ENCODE results near the gene EFCAB14. TPM values are rescaled to one million over a fixed set of nuclear protein-coding genes. Genes with fewer than 3 reads are reported as not detected.
"Not testable (repeated sequence)": the region's sequence is repeated elsewhere in the genome, so short reads cannot be mapped to it uniquely, and the experiment has no call there.

Gene EFCAB14, protein sequence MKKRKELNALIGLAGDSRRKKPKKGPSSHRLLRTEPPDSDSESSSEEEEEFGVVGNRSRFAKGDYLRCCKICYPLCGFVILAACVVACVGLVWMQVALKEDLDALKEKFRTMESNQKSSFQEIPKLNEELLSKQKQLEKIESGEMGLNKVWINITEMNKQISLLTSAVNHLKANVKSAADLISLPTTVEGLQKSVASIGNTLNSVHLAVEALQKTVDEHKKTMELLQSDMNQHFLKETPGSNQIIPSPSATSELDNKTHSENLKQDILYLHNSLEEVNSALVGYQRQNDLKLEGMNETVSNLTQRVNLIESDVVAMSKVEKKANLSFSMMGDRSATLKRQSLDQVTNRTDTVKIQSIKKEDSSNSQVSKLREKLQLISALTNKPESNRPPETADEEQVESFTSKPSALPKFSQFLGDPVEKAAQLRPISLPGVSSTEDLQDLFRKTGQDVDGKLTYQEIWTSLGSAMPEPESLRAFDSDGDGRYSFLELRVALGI
- total RNA-seq, result 43.6 and 44.2 TPM in 2 replicates

DNA sequence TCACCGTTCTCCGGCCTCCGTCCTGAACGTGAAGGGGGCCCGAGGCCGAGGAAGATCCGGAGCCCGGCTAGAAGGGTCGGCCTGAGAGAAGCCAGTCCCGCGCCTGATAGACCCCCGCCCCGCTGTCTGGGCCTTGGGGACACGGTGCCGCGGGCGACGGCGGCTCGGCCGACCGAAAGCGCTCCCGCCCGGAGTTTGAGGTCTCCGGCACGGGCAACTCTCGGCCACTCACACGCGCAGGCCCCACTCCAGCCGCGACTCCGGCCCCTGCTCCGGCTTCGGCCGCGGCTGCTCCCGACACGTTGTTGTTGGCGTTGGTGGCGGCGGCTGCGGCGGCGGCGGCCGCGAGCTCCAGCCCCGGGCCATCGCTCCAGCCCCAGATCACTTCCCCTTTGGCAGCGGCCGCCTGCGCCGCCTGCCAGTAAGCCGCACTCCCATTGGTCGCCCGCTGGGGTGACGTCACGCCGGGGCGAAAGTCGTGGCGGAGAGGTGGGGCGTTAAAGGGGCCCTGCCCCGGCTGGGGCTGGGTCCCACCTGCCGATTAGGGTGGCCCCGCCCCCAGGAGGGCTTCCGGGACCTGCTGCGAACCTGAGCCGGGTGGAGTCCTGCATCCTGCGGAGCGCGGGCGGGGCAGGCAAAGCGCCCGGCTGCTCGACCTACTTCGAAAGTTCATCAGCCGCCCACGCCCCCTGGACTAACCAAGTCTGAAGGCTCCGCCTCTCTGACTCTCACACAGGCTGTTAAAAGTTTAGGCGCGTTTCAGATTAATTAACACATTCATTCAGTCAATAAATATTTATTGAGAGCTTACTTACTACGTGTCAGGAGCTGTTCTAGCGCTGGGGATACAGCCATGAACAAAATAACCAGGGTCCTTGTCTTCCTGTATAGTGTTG is at the start of gene EFCAB14:
Gene EFCAB14, minus strand, starts transcription at position 388 of the 896 bp plus-strand sequence. CDS start 1,027 bp downstream, outside the sequence.
- DNase-seq (ENCODE audit: low read depth, low spot score), result peak; percentile 61

DNA sequence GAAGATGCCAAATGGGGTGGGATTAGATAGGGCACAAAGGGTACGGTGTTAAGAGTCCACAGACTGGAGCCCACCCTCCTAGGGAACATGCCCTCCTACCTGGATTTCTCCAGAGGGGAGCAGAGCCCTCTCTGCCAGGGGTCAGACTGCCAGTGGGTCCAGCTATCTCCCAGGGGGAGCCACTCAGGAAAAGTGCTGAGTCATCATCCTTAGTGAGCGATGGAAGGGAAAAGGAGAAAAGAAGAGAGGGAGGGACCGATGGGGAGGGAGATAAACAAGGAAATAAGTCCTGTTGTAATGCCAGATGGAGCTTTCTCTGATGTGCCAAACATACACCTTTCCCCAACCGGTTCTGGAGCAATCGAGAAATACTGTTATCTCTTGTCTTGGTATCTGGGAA is 49.5 kb upstream of the EFCAB14 start:
- DNase-seq (ENCODE audit: low read depth, low spot score), result no peak

DNA sequence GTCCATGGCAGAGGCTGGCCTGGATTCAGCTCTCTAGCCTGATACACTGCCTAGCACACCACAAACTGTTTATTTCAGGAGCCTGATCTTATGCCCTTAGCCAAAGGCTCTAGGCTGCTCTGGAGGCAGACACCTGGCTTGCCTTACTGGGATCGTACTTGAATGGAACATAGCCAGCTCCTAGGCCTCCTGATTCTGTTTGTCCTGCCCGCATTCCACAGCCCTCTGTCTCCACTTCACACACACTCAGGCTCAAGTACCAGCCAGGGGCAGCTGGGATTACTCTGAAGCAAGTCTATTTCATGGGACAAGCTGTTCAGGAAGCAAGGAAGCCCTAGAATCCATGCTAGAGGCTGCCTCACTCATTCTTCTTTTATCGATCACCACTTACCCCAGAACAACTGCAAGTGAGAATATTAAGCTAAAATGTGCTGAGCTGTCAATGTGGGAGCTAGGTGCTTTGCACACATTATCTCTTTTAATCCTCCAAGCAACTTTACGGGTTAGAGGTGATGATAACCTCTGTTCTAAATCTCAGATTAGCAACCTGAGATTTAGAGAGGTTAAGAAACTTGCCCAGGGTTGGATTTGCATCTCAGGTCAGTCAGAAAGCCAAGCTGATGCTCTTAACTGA is 48.9 kb upstream of the EFCAB14 start:
- DNase-seq (ENCODE audit: low read depth, low spot score), result no peak

DNA sequence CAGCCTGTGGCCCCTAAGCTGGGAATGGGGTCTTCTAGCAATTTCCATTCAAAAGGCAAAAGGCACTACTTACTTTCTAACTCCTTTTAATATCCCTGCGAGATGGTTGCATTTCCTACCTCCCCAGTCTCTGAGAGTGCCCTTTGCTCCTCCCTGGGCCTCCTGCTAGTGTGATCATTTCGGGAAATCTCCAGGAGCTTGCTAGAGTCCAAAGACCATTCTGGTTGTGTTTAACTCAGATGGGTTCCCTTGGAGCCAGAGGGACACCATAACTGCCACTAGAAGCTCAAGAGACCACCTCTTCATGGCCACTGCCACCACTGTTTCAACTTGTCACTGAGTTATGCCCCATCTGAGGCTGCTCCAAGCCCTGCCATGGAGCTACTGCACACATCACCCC is 45.5 kb upstream of the EFCAB14 start:
- DNase-seq (ENCODE audit: low read depth, low spot score), result no peak

DNA sequence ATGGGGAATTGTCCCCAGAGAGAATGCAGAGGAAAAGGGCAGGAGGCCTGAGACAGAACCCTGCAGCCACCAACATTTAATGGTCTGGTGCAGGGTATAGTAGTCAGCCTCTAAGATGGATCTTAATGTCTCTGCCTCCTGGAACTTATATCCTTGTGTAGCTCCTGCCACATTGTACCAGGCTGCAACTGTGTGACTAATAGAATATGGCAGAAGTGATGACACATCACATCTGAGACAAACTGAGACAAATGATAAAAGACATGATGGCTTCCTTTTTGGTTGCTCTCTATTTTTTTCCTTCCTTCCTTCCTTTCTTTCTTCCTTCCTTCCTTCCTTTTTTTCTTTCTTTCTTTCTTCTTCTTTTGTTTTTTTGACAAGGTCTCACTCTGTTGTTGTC is 42.8 kb upstream of the EFCAB14 start:
- DNase-seq (ENCODE audit: low read depth, low spot score), result no peak

DNA sequence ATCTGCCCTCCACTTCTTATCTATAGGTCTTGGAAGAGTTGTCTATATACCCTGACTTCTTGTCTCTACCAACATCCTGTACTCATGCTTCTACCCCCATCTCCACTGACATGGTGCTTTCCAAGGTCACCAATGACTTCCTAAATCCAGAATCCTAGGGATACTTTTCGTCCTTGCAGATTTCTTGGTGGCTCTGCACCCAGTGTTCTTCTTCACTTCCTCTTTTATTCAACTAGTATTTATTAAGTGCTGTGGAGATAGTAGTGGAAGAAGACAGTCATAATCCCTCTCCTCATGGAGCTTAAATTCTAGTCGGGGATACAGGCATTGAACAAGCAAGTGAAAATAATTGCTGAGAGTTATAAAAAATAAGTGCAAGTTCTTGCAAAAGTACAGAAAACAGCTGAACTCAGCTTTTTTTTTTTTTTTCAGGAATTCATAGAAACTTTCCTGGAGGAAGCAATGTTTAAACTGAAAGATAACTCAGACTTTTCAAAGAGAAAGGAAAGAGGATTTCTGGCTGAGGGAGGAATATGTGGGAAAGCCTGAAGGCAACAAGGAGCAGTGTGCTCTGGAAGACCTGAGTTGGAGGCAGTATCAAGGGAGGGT is 41.7 kb upstream of the EFCAB14 start:
- no peak for DNase-seq (ENCODE audit: low read depth, low spot score)

DNA sequence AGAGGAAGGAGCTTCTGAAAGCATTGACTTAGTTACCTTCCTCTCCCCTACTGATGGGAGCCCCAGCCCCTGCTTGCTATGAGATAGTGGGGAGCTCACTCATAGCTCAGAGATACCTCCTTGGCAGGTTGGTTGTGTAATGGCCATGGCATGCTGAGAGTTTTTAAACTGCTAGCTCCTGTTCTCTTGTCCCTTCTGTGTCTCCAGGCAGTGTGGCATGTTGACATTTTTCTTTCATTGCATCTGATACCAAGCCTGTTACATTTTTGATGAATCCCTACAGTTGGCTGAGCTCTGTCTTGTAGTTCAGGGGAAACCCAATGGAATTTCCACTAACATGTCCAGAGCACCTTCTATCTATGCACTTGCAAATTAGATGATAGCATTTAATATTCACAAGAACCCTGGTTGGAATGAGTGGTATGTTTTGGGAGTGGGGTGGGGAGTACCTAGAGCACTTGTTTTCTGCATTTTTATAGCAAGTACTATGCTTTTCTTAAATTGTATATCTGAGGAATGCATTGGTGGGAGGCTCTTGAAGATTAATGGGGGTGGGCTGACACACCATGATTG is 39.1 kb upstream of the EFCAB14 start:
- no peak for DNase-seq (ENCODE audit: low read depth, low spot score)

DNA sequence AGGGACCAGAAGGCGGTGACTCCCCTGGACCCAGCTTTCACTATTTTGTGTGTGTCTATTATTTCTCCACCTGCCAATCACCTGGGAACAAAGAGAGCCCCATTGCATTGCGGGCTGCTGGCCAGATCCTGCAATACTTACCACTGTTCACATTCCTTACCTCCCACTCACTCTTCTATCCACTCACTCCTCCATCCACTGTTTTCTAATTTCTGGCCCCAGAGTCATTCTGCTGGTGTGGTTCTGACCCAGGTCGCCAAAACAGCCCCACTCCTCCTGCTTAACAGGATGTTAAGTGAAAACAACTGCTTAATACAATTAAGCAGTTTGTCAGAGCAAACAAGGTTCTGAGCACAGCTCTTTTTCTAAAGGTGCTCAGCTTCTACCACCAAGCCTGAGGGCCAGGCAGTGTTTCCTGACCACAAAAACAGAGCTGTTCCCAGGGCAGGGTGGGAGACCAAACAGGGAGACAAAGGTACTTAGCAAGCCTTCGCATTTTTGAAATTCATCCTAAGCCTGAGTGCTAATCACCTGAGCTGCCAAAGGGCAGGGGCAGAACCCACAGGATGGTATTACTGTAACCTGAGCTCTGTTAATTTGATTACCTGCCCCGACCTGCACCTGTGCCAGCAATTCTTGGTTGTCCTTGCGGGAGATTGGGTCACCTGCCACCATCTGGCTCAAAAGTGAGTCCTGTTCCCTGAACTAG is 38.5 kb upstream of the EFCAB14 start:
- DNase-seq (ENCODE audit: low read depth, low spot score), result no peak

DNA sequence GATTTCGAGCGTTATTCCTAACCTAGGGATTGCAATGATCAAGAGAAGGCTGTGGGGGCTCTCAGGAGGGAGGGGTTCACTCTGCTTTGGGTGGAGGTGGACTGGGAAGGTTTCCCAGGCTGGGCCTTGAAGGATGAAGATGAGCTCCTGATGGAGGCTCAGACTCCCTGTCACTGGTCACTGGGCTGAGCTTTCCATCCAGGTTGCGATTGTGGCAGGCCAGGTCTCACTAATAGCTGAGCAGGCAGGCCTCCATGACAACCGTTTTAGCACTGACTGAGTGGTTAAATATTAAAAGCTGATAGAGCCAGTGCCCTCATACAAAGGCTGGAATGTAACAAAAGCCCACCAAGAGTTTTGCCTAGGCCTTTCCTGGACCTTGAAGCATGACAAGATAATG is 36.2 kb upstream of the EFCAB14 start:
- no peak for DNase-seq (ENCODE audit: low read depth, low spot score)

DNA sequence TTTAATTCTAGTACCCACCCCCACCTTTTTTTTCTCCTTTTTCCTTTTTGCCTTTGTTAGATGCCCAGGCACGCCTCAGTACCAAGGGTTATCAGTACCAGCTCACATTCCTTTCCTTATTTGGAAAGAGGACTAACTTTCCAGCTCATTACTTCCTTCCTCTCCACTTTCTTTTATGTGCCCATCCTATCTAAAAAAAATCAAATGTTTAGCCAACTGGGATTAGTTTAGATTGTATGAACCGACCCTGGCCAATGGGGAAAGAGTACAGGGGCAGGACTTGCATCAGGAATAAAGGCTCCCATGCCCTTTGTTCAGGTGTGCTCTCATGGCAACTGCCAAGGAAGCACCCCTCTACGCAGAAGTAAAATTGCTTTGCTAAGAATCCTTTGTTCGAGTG is 35.8 kb upstream of the EFCAB14 start:
- DNase-seq (ENCODE audit: low read depth, low spot score), result peak; percentile 29

DNA sequence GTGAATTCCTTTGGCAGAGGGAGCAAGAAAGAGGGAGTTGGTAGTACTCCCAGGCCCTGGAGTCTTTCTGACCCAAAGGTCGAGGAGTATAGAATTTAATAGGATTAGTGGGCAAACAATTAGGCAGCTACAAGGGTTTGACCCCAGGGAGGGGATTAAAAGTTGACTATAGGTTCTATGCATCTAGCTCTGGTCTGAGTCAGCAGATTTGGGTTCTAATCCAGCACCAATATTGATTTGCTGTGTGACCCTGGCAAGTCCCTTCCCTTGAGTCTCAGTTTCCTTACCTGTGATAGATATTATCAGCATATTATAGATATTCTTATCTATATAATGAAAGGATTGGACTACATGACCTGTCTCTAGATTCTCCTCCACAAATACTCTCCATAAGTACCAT is 35.1 kb upstream of the EFCAB14 start:
- DNase-seq (ENCODE audit: low read depth, low spot score), result no peak

DNA sequence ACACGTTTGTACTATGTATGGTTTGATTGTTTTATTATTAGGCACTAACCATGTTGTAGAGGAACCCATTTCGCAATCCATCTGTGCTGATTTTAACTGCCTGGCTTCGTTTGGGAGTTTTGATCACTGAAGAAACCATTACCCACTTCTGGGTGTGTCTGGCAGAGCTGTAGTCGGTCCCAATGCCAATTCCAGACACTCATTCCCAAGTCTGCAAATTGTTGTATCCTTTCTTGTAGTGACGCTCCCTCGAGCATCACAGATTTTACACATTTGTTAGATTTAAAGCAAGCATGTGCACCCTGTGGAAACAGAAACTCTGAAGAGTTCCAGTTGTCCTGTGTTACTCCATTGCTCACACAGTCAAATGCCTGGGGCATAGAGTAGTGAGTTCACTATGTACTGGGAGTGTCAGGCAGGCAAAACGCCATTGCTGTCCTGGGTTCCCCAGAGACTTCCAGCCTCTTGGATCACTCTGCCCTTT is 31.0 kb upstream of the EFCAB14 start:
- DNase-seq (ENCODE audit: low read depth, low spot score), result no peak

DNA sequence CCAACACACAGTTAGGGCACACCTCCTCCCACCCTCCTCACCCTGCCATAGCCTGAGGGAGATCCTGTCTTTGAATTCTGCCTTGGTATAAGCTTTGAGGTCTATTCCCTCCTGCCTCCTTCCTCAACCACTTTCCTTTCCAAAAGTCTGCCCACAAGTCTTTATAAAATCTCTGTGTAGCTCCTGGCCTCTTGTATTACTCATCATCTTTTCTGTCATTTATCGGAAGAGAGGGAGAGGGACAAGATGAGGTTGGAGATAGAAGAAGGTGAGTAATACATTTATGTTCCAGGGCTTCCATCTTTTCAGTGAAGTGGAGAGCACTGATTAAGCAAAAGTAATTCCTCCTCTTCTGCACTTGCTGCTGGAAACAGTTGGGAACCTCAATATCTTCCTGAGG is 30.5 kb upstream of the EFCAB14 start:
- DNase-seq (ENCODE audit: low read depth, low spot score), result no peak

DNA sequence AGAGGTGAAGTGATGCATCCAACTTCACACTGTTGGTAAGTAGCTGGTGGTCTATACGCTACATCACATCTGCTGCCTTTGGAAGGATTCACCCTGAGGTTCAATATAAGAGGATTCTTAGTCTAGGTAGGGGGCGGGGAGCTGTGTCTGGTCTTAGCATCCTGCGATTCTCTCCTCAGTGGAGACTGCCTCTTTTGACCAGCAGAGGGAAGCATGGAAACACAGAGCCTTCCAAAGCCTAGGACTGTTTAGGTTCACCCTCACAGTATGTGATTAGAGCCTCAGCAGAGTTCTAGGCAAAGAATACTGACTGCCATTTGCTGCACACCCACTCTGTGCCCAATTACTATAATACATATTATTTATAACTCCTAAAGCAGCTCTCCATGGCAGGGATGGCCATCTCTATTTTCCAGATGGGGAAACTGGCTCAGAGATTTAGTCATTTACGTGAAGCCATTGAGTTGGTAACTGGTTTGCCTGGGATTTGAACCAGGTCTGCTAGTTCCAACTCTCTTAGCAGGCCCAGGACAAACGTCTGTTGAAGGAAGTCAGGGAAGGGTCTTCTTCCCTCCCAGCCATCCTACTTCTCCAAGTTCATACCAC is 28.9 kb upstream of the EFCAB14 start:
- DNase-seq (ENCODE audit: low read depth, low spot score), result peak; percentile 33

DNA sequence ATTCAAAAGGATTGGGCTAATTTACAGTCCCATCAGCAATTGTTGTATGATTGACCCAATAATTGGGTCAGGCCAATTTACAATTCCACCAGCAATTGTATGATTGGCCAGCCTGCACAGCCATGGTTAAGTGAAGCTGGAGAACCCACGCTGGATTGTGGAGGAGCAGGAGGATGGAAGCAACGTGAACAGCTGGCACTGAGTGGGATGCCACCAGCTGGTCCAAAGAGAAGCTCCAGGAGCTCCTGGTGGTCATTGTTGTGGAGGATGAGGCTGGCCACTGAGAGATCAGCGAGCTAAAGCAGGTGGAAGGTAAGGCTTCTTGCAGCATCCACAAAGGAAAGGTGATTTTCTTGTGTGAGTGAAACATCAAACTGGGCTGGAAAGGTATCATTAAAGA is 23.2 kb upstream of the EFCAB14 start:
- DNase-seq (ENCODE audit: low read depth, low spot score), result no peak

DNA sequence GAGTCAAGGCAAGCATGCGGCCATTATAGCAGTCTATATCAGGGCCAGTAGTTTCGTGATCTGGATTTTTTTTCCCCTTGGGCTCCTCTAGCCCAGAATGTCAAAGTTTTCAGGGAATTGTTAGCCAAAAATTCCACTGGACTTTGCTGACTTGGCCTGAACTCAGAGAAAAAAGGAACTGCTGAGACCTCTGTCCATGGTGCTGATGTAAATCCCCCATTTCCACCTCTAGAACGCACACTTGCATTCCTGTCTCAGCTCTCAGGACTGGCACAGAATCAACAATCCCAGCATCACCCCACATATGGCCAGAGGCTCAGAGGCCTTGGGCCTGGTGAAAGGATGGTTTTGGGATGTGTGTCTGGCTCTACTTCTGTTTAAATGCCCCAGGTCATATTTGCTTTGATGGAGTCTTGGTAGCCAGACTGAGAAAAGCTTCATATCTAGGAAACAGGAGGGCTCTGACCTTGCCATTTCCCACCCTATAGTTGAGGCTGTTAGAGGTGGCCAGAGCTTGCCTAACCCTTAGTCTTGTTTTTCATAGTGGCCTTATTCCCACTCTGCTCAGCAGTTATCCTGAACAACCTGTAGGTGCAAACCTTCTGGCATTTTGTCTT is 16.9 kb upstream of the EFCAB14 start:
- DNase-seq (ENCODE audit: low read depth, low spot score), result peak; percentile 29

DNA sequence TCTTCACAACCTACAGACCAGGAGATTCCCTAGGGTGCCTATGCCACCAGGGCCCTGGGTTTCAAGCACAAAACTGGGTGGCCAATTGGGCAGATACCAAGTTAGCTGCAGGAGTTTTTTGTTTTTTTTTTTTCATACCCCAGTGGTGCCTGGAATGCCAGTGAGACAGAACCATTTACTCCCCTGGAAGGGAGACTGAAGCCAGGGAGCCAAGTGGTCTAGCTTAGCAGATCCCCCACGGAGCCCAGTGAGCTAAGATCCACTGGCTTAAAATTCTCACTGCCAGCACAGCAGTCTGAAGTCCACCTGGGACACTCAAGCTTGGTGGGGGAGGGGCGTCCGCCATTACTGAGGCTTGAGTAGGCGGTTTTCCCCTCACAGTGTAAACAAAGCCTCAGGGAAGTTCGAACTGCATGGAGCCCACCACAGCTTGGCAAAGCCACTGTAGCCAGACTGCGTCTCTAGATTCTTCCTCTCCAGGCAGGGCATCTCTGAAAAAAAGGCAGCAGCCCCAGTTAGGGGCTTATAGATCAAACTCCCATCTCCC is 9.5 kb upstream of the EFCAB14 start:
- DNase-seq (ENCODE audit: low read depth, low spot score), result not testable (repeated sequence)

DNA sequence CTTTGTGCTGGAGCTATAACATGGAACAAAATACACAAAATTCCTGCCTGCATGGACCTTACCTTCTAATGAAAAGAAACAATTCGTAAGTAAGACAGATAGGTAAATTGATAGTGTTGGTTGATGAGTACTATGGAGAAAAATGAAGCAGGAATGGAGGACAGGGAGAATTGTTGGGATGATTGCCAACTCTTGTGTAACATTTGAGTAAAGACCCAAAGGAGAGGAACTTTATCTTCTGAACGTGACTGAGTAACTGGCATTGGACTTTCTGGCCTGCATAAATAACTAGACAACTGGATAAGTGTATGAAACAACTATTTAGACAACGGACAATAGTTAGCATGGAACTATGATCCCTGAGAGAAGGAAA is 6.8 kb upstream of the EFCAB14 start:
- DNase-seq (ENCODE audit: low read depth, low spot score), result no peak
